RWPE2 (cell line): Measurements from ENCODE around the gene SYNE1.

ENCODE experiments used
- ATAC-seq: fragments of 200-7000 bp; cut with Tn5 transposase; 3 replicates; pipeline ENCODE4 v1.9.1; 2021; ENCODE audit warnings: low read depth
- DNase-seq: peaks from one replicate; pipeline ENCODE4 v3.0.0-alpha.2; 2020; ENCODE audit warnings: low spot score
- H3K27ac ChIP-seq: fragments of 450-650 bp; 2 replicates; pipeline ENCODE4 v1.5.1; 2017; ENCODE audit warnings: mild to moderate bottlenecking; ENCODE audit not compliant: poor library complexity, severe bottlenecking
- H3K27me3 ChIP-seq: fragments of 250-450 bp; sonication (Bioruptor Pico); 2 replicates; pipeline ENCODE4 v1.5.1; 2021; ENCODE audit warnings: mild to moderate bottlenecking, moderate library complexity; ENCODE audit not compliant: insufficient read depth, poor library complexity, severe bottlenecking
- H3K36me3 ChIP-seq: fragments of 250-450 bp; sonication (Bioruptor Pico); 2 replicates; pipeline ENCODE4 v1.5.1; 2020; ENCODE audit warnings: low read depth, mild to moderate bottlenecking, moderate library complexity
- H3K4me1 ChIP-seq: fragments of 250-450 bp; sonication (Bioruptor Pico); 2 replicates; pipeline ENCODE4 v1.5.1; 2021; ENCODE audit warnings: mild to moderate bottlenecking, moderate library complexity; ENCODE audit not compliant: insufficient read depth, poor library complexity, severe bottlenecking
- H3K4me3 ChIP-seq: fragments of 250-450 bp; sonication (Bioruptor Pico); 2 replicates; pipeline ENCODE4 v1.5.1; 2021; ENCODE audit warnings: mild to moderate bottlenecking, moderate library complexity; ENCODE audit not compliant: severe bottlenecking
- H3K9me3 ChIP-seq: fragments of 250-450 bp; sonication (Bioruptor Pico); 2 replicates; pipeline ENCODE4 v1.5.1; 2021; ENCODE audit warnings: mild to moderate bottlenecking, moderate library complexity; ENCODE audit not compliant: severe bottlenecking
- TF ChIP-seq, protein P1 (sequence below): fragments of 450-650 bp; IDR thresholded peaks from one replicate; pipeline ENCODE4 v1.5.1; 2017; ENCODE audit warnings: mild to moderate bottlenecking, moderate library complexity; ENCODE audit not compliant: poor library complexity, severe bottlenecking

The SYNE1 gene

DNA sequence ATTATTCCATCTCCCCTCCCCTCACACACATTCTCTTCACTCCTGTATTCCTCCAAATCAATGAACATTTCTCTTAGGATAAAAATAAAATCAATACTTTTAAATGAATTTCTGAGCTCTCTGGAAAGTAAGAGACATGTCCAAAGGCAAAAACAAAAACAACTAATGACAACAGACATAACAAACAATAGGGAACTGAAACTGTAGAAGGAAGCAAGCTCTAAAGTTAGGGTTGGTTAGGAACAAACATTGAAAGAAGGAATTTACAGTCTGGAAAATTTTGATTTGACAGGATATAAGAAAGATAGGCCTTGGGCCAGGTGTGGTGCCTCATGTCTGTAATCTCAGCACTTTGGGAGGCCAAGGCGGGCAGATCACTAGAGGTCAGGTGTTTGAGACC, 43.0 kb upstream of the SYNE1 start:
- no peaks in the 10 kb centered on the region for H3K9me3 ChIP-seq
- TF ChIP-seq, protein P1, sequence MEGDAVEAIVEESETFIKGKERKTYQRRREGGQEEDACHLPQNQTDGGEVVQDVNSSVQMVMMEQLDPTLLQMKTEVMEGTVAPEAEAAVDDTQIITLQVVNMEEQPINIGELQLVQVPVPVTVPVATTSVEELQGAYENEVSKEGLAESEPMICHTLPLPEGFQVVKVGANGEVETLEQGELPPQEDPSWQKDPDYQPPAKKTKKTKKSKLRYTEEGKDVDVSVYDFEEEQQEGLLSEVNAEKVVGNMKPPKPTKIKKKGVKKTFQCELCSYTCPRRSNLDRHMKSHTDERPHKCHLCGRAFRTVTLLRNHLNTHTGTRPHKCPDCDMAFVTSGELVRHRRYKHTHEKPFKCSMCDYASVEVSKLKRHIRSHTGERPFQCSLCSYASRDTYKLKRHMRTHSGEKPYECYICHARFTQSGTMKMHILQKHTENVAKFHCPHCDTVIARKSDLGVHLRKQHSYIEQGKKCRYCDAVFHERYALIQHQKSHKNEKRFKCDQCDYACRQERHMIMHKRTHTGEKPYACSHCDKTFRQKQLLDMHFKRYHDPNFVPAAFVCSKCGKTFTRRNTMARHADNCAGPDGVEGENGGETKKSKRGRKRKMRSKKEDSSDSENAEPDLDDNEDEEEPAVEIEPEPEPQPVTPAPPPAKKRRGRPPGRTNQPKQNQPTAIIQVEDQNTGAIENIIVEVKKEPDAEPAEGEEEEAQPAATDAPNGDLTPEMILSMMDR, result no peak
- H3K4me1 ChIP-seq, result no peaks in the 10 kb centered on the region
- ATAC-seq (no peak), DNase-seq (no peak)
- H3K27me3 ChIP-seq, result no peaks in the 10 kb centered on the region
- no peak overlapping the region for H3K27ac ChIP-seq
- no peak overlapping the region for H3K4me3 ChIP-seq
- no peaks in the 10 kb centered on the region for H3K36me3 ChIP-seq

DNA sequence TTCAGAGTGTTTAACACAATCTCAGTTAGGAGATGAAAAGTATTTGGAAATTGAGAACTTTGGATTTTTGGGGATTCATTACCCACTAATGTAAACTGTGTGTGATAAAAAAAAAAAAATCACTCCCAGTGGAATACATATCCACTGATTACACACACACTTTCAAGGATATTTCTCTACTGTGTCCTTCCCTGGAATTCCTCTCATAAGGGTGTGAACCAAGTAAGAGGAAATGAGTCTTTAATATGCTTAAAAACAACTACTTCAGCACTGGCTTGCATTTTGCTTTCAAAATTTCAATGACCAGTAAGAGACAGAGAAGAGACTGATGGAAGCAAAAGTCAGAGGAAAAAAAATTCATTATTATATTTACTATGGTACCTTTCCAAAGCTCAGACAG, 36.1 kb upstream of the SYNE1 start:
- Histone ChIP-seq H3K27me3 (no peaks in the 10 kb centered on the region), H3K9me3 (no peaks in the 10 kb centered on the region), H3K4me1 (no peaks in the 10 kb centered on the region), H3K27ac (no peak overlapping the region), H3K36me3 (no peaks in the 10 kb centered on the region), H3K4me3 (no peak overlapping the region)
- ATAC-seq (no peak), DNase-seq (no peak)
- TF ChIP-seq, protein P1, result no peak

DNA sequence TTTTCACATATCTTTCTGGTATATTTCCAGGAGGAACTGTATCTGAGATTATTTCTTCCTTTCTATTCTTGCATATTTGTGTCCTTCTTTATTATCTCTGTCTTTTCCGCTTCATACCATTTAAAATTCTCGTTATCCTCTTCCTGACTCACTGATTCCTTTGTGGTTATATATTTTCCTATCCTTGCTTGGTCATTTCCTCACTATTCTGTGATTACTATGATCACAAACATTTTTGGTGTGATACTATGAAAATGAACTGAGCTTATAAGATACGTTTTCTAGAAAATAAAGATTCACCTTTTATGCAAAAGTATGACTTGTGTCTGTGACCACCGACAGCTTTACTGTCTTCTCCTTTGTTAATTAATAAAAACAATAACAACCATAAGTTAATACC, 34.0 kb upstream of the SYNE1 start:
- Histone ChIP-seq H3K4me3 (no peak overlapping the region), H3K27me3 (no peaks in the 10 kb centered on the region), H3K4me1 (no peaks in the 10 kb centered on the region), H3K9me3 (no peaks in the 10 kb centered on the region), H3K27ac (no peak overlapping the region), H3K36me3 (no peaks in the 10 kb centered on the region)
- DNase-seq (no peak), ATAC-seq (no peak)
- TF ChIP-seq, protein P1, result no peak

DNA sequence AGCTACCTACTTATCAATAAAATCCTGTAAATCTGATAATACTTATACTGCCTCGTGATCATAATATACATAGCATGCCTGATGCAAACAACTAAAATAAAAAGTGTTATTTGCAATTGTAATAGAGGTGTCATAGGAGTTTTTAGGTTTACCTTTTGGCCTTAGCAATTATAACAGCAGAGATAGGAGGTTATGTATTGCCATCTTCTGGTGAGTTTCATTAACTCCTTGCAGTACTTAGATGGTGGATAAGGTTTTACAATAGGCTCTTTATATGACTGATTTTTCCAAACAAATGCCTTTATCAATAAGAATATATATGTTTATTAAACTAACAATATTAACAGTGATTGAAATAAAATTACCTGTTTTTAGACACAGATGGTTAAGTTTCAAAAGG, 32.7 kb upstream of the SYNE1 start:
- H3K4me3 ChIP-seq, result no peak overlapping the region
- no peaks in the 10 kb centered on the region for H3K9me3 ChIP-seq
- TF ChIP-seq, protein P1, result peak; percentile 69
- no peaks in the 10 kb centered on the region for H3K27me3 ChIP-seq
- ATAC-seq, result peak; percentile 64
- no peaks in the 10 kb centered on the region for H3K4me1 ChIP-seq
- DNase-seq, result no peak
- H3K36me3 ChIP-seq, result no peaks in the 10 kb centered on the region
- H3K27ac ChIP-seq, result no peak overlapping the region

DNA sequence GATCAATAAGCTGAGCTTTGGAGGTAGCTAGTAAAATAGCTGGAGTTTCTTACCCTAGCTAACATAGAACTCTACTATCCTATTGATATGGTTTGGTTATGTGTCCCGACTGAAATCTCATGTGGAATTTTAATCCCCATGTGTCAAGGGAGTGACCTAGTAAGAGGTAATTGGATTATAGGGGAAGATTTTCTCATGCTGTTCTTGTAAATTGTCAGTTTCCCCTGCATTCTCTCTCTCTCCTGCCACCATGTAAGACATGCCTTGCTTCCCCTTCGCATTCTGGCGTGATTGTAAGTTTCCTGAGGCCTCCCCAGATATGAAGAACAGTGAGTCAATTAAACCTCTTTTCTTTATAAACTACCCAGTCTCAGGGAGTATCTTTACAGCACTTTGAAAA, 24.6 kb upstream of the SYNE1 start:
- H3K4me1 ChIP-seq, result no peaks in the 10 kb centered on the region
- H3K27me3 ChIP-seq, result no peaks in the 10 kb centered on the region
- no peaks in the 10 kb centered on the region for H3K9me3 ChIP-seq
- H3K36me3 ChIP-seq, result no peaks in the 10 kb centered on the region
- TF ChIP-seq, protein P1, result no peak
- DNase-seq (no peak), ATAC-seq (no peak)
- no peak overlapping the region for H3K4me3 ChIP-seq
- no peak overlapping the region for H3K27ac ChIP-seq
